MM.1S (cell line): ENCODE results near the gene ERO1B.

ENCODE experiments used
- DNase-seq: peaks from one replicate; pipeline ENCODE4 v3.0.0-alpha.2; 2015
- H2AFZ ChIP-seq: fragments of 300-600 bp; sonication (generic); 2 replicates; pipeline ENCODE4 v1.6.0; 2016; ENCODE audit warnings: antibody characterized with exemption, low read length
- H3F3A ChIP-seq: fragments of 300-600 bp; sonication (generic); 2 replicates; pipeline ENCODE4 v1.6.1; 2016; ENCODE audit warnings: mild to moderate bottlenecking, antibody characterized with exemption, low read length, moderate library complexity, mixed read lengths; ENCODE audit not compliant: insufficient read depth
- H3K27ac ChIP-seq: fragments of 300-600 bp; sonication (generic); 2 replicates; pipeline ENCODE4 v1.5.1; 2016; ENCODE audit warnings: mild to moderate bottlenecking, low read length
- H3K27me3 ChIP-seq: fragments of 300-600 bp; sonication (generic); replicated peaks from 2 replicates; pipeline ENCODE4 v1.6.0; 2016; ENCODE audit warnings: low read length; ENCODE audit not compliant: insufficient read depth
- H3K36me3 ChIP-seq: fragments of 300-600 bp; sonication (generic); replicated peaks from 2 replicates; pipeline ENCODE4 v1.6.1; 2016; ENCODE audit warnings: mild to moderate bottlenecking, low read length, mixed read lengths; ENCODE audit not compliant: insufficient read depth
- H3K4me1 ChIP-seq: fragments of 300-600 bp; sonication (generic); 2 replicates; pipeline ENCODE4 v1.6.1; 2016; ENCODE audit warnings: low read length, mixed read lengths
- H3K4me2 ChIP-seq: fragments of 300-600 bp; sonication (generic); 2 replicates; pipeline ENCODE4 v1.6.0; 2016; ENCODE audit warnings: low read depth, low read length
- H3K4me3 ChIP-seq: fragments of 300-600 bp; sonication (generic); 2 replicates; pipeline ENCODE4 v1.5.1; 2016; ENCODE audit warnings: low read length, mixed read lengths
- H3K79me2 ChIP-seq: fragments of 300-600 bp; sonication (generic); 2 replicates; pipeline ENCODE4 v1.6.1; 2016; ENCODE audit warnings: mixed run types, low read length, mixed read lengths
- H3K9ac ChIP-seq: fragments of 300-600 bp; sonication (generic); 2 replicates; pipeline ENCODE4 v1.6.1; 2016; ENCODE audit warnings: low read length, mixed read lengths
- H3K9me2 ChIP-seq: fragments of 300-600 bp; sonication (generic); replicated peaks from 2 replicates; pipeline ENCODE4 v1.6.1; 2016; ENCODE audit warnings: mild to moderate bottlenecking, low read length, mixed read lengths; ENCODE audit not compliant: insufficient read depth
- H3K9me3 ChIP-seq: fragments of 300-600 bp; sonication (generic); replicated peaks from 2 replicates; pipeline ENCODE4 v1.6.1; 2016; ENCODE audit warnings: mild to moderate bottlenecking, low read length, mixed read lengths; ENCODE audit not compliant: insufficient read depth
- H4K20me1 ChIP-seq: fragments of 300-600 bp; sonication (generic); 2 replicates; pipeline ENCODE4 v1.6.1; 2016; ENCODE audit warnings: mild to moderate bottlenecking, low read length, moderate library complexity, mixed read lengths; ENCODE audit not compliant: insufficient read depth
- EZH2 ChIP-seq: fragments of 300-600 bp; sonication (generic); optimal IDR thresholded peaks from 2 replicates; pipeline ENCODE3; 2017; ENCODE audit warnings: low read depth, mild to moderate bottlenecking, antibody characterized with exemption, low read length, mixed read lengths
- EZH2phosphoT487 ChIP-seq: fragments of 300-600 bp; sonication (generic); IDR thresholded peaks from 2 replicates; pipeline ENCODE4 v1.6.1; 2018; ENCODE audit warnings: antibody characterized with exemption, low read length
- TF ChIP-seq, protein P1 (sequence below): fragments of 300-600 bp; sonication (generic); IDR thresholded peaks from 2 replicates; pipeline ENCODE4 v1.5.1; 2016; ENCODE audit warnings: antibody characterized with exemption, low read length, mixed read lengths

The ERO1B gene

DNA sequence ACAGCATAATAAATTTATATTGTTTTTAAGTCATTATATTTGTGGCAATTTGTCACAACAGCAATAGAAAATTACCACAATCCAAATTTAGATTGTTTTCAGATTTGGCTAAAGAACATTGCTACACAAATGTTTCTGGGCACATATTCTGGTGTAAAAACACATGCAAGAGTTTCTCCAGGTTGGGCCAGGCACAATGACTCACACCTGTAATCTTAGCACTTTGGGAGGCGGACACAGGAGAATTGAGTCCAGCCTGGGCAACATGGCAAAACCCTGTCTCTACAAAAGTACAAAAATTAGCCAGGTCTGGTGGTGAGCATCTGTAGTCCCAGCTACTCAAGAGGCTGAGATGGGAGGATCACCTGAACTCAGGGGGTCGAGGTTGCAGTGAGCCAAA is 8.4 kb downstream of the ERO1B start:
- Histone ChIP-seq H3K9me2 (no peaks in the 10 kb centered on the region), H3K36me3 (no peaks in the 10 kb centered on the region), H3F3A (no peaks in the 10 kb centered on the region), H2AFZ (no peak overlapping the region), H3K79me2 (no peaks in the 10 kb centered on the region), H3K4me2 (no peak overlapping the region), H3K4me3 (no peak overlapping the region), H4K20me1 (no peaks in the 10 kb centered on the region), H3K9ac (no peak overlapping the region), H3K4me1 (no peaks in the 10 kb centered on the region), H3K27me3 (no peaks in the 10 kb centered on the region), H3K27ac (no peak overlapping the region), H3K9me3 (no peaks in the 10 kb centered on the region)
- DNase-seq: no peak
- TF ChIP-seq, protein P1, sequence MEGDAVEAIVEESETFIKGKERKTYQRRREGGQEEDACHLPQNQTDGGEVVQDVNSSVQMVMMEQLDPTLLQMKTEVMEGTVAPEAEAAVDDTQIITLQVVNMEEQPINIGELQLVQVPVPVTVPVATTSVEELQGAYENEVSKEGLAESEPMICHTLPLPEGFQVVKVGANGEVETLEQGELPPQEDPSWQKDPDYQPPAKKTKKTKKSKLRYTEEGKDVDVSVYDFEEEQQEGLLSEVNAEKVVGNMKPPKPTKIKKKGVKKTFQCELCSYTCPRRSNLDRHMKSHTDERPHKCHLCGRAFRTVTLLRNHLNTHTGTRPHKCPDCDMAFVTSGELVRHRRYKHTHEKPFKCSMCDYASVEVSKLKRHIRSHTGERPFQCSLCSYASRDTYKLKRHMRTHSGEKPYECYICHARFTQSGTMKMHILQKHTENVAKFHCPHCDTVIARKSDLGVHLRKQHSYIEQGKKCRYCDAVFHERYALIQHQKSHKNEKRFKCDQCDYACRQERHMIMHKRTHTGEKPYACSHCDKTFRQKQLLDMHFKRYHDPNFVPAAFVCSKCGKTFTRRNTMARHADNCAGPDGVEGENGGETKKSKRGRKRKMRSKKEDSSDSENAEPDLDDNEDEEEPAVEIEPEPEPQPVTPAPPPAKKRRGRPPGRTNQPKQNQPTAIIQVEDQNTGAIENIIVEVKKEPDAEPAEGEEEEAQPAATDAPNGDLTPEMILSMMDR: no peak
- TF ChIP-seq EZH2phosphoT487 (no peak), EZH2 (no peak)

DNA sequence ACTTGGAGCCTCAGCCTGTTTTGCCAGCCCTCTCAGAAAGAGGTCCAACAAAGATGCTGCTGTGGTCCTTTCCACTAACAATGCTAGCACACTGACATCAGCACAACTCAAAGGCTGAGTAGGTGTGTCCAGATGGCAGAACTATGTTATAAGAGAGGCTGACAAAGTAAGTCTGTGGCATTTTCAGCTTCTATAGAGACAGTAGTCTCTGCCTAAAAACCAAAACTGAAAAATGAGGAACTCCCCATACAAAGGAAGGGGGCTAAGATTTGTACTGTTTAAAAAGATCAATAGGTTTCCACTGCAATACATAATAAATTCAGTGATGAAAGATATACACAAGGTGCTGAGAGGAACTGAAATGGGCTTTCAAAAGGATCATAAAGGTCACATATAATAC is 12.3 kb downstream of the ERO1B start:
- Histone ChIP-seq H2AFZ (no peak overlapping the region), H3F3A (no peaks in the 10 kb centered on the region), H3K4me1 (no peaks in the 10 kb centered on the region), H3K27ac (no peak overlapping the region), H3K4me3 (no peak overlapping the region), H3K79me2 (no peaks in the 10 kb centered on the region), H3K9me2 (no peaks in the 10 kb centered on the region), H3K36me3 (no peaks in the 10 kb centered on the region), H3K9ac (no peak overlapping the region), H4K20me1 (no peaks in the 10 kb centered on the region), H3K4me2 (no peak overlapping the region), H3K27me3 (no peaks in the 10 kb centered on the region), H3K9me3 (no peaks in the 10 kb centered on the region)
- TF ChIP-seq EZH2phosphoT487: no peak
- TF ChIP-seq, protein P1: no peak
- no peak for TF ChIP-seq EZH2
- DNase-seq: no peak

DNA sequence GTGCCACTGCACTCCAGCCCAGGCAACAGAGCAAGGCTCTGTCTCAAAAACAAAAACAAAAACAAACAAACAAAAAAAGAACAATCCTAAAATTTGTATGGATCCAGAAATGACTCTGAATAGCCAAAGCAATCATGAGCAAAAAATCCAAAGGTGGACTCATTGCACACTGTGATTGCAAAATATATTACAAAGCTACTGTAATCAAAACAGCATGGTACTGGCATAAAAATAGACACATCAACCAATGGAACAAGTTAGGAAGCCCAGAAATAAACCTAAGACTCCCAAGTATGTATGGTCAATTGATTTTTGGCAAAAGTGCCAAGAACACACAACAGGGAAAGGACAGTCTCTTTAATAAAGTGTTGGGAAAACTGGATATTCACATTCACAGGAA is 19.9 kb downstream of the ERO1B start:
- no peaks in the 10 kb centered on the region for H3K4me1 ChIP-seq
- no peaks in the 10 kb centered on the region for H3K79me2 ChIP-seq
- H3K36me3 ChIP-seq: no peaks in the 10 kb centered on the region
- H3K9me3 ChIP-seq: no peaks in the 10 kb centered on the region
- no peak overlapping the region for H2AFZ ChIP-seq
- H3K4me2 ChIP-seq: no peak overlapping the region
- DNase-seq: no peak
- no peak overlapping the region for H3K9ac ChIP-seq
- H4K20me1 ChIP-seq: no peaks in the 10 kb centered on the region
- H3F3A ChIP-seq: no peaks in the 10 kb centered on the region
- no peak for TF ChIP-seq EZH2
- TF ChIP-seq EZH2phosphoT487: no peak
- TF ChIP-seq, protein P1: no peak
- H3K27ac ChIP-seq: no peak overlapping the region
- no peak overlapping the region for H3K4me3 ChIP-seq
- H3K27me3 ChIP-seq: no peaks in the 10 kb centered on the region
- no peaks in the 10 kb centered on the region for H3K9me2 ChIP-seq
